Testis (tissue), 2 donors: ENCODE measurements around the gene LRRFIP1.

Experiments used
- POLR2A ChIP-seq: fragments of 450-650 bp; IDR thresholded peaks from one replicate; pipeline ENCODE4 v1.6.1; 2017; ENCODE audit warnings: antibody characterized with exemption, mild to moderate bottlenecking, moderate library complexity
- TF ChIP-seq, protein P1 (sequence below), 3 experiments: fragments of 450-650 bp in 2 of 3; fragments of 200-600 bp in 1 of 3; sonication (generic) in 1 of 3; IDR thresholded peaks; one replicate each; pipeline ENCODE4 v1.5.1; 2016 to 2019; ENCODE audit warnings: antibody characterized with exemption in 3 of 3, mild to moderate bottlenecking in 2 of 3, moderate library complexity in 1 of 3

DNA sequence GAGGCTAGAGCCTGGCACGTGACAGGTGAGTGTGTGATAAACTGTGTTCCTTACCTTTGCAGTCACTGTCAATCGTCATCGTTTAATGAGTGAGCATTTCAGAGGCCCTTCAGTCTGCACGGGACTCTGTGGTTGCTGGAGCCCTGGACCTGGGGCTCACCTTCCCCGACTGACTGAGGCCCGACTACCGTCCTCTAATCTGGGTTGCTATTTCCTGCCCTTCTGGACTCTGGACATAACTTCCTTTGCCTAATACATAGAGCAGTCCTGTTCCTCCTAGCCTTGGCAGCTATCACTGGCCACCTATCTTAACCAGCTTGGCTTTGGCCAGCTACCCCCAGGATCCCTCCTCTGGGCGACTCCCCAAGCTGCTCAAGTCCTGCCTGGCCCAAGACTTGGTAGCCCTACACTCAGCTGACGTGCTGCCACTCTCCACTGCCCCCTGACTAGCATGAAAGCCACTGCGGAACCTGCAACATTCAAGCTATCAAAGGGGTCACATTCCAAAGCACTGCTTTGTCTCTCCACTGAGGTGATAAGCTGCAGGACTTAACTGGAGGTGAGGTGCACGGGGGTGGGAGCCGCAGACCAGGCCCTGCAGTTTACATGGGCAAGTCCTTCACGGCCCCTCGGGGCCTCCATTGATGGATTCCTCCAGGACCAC lies 25.8 kb upstream of the LRRFIP1 start:
- TF ChIP-seq, protein P1, sequence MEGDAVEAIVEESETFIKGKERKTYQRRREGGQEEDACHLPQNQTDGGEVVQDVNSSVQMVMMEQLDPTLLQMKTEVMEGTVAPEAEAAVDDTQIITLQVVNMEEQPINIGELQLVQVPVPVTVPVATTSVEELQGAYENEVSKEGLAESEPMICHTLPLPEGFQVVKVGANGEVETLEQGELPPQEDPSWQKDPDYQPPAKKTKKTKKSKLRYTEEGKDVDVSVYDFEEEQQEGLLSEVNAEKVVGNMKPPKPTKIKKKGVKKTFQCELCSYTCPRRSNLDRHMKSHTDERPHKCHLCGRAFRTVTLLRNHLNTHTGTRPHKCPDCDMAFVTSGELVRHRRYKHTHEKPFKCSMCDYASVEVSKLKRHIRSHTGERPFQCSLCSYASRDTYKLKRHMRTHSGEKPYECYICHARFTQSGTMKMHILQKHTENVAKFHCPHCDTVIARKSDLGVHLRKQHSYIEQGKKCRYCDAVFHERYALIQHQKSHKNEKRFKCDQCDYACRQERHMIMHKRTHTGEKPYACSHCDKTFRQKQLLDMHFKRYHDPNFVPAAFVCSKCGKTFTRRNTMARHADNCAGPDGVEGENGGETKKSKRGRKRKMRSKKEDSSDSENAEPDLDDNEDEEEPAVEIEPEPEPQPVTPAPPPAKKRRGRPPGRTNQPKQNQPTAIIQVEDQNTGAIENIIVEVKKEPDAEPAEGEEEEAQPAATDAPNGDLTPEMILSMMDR (IDR thresholded peaks at IDR 0.05) = no peak
- TF ChIP-seq POLR2A = no peak
